ENCODE measurements around the gene PIGV.
"Not testable (repeated sequence)": the region's sequence is repeated elsewhere in the genome, so short reads cannot be mapped to it uniquely, and the experiment has no call there.

PIGV gene

DNA sequence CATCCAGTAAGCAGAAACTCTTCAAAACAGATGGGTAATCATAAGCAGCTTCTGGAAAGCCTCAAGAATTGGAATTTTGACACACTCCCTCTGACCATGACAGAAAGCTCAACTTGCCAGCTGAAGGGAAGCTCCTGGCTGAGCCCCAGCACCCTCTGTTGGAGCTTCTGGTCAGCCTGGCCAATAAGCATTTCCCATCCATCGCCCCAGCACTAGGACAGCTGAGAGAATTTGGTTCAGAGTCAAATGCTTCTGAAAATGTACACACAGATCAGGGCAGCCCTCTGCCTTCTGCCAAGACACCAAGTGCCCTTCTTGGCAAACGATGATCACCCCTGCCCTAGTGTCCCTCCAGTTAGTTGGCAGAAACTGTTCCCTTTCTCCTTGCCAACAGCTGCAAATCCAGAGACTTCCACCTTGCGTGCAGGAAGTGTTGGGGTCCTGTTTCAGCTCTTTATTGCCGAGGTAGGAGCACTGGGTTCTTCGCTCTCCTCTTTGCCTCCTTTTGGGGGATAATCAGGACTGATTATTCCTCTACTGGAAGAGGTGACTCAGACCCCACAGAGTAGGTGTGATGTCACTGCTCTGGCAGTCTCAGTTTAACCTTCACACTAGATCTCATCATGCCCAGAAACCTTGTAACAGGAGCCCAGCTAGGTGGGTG is 11.9 kb downstream of the PIGV start:
- DNase-seq: no peak

DNA sequence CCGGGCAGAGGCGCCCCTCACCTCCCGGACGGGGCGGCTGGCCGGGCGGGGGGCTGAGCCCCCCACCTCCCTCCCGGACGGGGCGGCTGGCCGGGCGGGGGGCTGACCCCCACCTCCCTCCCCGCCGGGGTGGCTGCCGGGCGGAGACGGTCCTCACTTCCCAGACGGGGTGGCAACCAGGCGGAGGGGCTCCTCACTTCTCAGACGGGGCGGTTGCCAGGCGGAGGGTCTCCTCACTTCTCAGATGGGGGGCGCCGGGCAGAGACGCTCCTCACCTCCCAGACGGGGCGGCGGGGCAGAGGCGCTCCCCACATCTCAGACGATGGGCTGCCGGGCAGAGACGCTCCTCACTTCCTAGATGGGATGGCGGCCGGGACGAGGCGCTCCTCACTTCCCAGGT is 16.2 kb downstream of the PIGV start:
- not testable (repeated sequence) for DNase-seq

- peak; percentile 27 for DNase-seq
These were observed 22.4 kb downstream of the PIGV start for GRCh38 chr1:26810105-26810504.

- DNase-seq: no peak
These were observed 23.3 kb downstream of the PIGV start for GRCh38 chr1:26811057-26811456.

DNA sequence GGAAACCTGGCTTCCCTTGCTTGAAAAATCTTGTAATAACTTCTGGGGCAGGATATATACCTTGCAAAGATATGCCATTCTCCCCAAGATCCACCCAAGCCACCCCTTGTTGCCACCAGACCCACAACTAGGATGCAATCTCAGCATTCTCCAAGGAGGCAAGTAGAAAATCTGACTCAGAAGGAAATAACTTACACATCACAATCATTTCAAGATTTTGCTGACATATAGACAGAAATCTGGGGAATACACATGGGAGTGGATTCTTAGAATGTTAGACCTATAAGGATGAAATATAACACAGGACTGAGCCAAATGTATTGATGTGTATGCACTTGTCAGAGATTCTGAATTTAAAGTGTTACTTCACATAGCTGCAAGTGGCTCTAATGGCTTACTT is 24.0 kb downstream of the PIGV start:
- no peak for DNase-seq

DNA sequence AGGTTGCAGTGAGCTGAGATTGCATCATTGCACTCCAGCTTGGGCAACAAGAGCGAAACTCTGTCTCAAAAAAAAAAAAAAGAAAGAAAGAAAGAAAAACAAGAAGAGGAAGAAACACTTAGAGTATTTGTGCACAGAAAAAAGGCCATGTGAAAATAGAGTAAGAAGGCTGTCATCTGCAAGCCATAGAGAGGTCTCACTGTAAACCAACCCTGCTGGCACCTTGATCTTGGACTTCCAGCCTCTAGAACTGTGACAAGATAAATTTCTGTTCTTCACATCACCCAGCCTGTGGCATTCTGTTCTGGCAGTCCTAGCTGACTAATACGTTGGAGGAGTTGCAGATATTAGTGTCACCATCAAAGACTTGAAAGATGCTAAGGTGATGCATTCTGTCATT is 26.6 kb downstream of the PIGV start:
- no peak for DNase-seq

DNA sequence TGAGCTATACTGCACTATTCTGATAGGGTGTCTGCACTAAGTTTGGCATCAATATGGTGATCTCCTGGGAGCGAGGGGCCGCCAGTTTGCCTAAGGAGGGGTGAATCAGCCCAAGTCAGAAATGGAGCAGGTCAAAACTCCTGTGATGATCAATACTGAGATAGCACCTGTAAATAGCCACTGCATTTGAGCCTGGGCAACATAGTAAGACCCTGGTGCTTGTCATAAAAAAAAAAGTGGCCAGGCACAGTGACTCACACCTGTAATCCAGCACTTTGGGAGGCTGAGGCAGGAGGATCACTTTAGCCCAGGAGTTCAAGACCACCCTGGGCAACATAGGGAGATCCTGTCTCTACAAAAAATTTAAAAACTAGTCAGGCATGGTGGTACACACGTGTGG is 27.1 kb downstream of the PIGV start:
- no peak for DNase-seq

DNA sequence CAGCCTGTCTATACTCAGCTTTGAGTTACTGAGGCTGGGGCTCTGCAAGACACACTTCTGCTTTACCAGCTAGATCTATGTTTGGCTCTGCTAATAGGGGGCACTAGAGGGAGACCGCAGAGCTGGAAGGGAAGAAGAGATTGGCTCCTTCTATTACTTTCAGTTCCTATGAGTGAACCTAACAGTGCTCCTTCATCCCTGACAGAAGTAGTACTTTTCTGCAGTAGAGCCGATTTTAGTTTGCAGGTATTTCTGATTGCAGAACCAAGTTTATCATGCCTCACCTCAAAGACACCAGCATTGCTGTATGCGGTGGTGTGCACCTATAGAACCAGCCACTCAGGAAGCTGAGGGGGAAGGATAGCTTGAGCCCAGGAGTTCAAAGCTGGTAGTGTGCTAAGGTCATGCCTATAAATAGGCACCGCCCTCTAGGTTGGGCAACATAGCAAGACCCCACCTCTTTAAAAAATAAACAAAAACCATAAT is 33.1 kb downstream of the PIGV start:
- DNase-seq: no peak

- DNase-seq: no peak
These were observed 35.1 kb downstream of the PIGV start for GRCh38 chr1:26822737-26823395.

DNA sequence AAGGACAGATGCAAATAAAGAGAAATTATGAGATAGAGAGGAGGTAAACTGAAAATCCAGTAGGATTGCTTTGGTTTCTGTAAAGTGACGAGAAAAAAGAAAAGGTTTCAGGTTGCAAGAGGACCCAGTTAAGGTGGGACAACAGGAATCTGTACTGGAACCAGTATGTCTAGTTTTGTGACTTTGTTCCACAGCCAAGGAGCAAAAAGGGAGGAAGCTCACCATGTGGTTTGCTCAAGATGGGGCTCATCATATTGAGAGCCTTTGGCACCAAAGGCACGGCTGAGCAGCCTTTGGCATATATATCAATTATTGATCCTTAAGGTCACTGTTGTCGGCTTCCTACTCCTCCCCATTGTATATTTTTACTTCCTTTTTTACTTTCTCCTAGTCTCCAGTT is 37.0 kb downstream of the PIGV start:
- no peak for DNase-seq

GRCh38 chr1:26826261-26827105 is 38.7 kb downstream of the PIGV start, which contains the start of gene ZDHHC18:
TSS of gene ZDHHC18 (plus strand) at chr1:26826688. CDS start at chr1:26826805, 117 bp downstream.
- DNase-seq: peak; percentile 54

DNA sequence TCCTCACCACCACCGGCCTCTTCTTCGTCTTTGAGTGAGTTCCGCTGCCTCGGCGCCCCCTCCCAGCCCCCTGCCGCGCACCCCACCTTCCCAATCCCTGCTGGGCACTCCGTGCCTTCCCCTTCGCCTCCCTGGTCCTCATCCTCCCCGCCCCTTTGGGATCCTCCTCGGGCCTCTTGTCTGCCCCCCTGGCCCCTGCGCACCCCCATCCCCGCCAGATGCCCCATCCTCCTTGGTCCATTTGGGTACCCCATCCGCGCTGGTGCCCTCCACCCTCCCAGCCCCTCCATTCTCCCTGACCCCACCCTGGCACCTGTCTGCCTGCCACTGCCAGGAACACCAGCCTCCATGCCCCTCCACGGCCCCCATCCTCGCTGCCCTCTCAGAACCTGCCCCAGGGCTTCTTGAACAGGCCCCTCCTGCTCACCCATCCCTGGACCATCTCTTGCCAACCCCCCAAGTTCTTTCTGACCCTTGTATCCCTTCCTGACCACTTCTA is 39.4 kb downstream of the PIGV start:
- no peak for DNase-seq

DNA sequence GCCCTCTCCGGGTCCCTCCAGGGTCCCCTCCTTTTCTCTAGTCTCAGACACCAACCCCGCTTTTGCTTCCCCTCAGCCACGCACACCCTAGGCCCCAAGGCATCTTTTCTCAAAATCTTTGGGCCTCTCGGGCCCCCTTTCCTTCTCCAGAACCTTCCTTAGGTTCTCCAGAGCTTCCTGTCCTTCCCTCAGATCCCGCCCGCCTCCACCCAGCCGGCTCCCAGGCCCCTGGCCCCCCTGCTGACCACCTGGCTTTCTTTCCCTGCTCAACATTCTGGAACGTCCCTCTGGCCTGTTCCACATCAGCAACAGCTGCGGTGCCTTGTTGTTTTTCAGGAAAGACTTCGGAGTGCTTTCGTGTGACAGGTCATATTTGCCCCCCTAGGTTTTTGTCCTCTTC is 39.9 kb downstream of the PIGV start:
- peak; percentile 16 for DNase-seq

- DNase-seq: no peak
These were observed 40.8 kb downstream of the PIGV start for GRCh38 chr1:26828411-26828991.

- no peak for DNase-seq
These were observed 41.6 kb downstream of the PIGV start for GRCh38 chr1:26829184-26829911.

GRCh38 chr1:26831059-26831458 is 43.3 kb downstream of the PIGV start:
- no peak for DNase-seq

GRCh38 chr1:26831546-26832248 is 43.9 kb downstream of the PIGV start:
- DNase-seq: no peak

DNA sequence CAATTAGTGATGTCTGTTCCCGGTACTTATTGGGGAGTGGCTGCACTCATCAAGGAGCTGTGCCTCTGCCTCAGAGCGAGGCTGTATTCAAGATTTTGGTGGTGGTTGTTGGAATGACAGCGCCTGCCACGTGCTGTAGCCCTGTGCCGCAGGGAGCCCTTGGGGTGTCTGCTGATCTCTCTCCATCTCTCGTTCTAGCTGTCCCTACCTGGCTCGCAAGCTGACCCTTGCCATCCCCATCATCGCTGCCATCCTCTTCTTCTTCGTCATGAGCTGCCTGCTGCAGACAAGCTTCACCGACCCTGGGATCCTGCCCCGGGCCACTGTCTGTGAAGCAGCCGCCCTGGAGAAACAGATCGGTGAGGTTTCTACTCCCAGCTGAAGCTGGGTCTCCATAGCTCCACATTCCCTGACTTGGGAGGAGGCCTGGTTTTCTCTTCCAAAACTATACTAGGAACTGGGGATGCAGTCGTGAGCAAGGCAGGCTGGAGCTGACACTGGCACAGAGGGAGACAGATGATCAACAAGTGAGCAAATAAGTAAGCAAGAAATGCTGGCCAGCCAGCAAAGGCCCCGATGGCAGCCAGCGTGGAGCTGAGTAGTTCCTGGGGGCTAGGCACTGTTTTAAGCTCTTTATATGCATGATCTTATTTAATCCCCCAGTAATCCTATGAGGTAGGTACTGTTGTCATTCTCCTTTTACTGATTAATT is 44.7 kb downstream of the PIGV start:
- DNase-seq: no peak

- DNase-seq: no peak
These were observed 46.0 kb downstream of the PIGV start for GRCh38 chr1:26833432-26834405.

DNA sequence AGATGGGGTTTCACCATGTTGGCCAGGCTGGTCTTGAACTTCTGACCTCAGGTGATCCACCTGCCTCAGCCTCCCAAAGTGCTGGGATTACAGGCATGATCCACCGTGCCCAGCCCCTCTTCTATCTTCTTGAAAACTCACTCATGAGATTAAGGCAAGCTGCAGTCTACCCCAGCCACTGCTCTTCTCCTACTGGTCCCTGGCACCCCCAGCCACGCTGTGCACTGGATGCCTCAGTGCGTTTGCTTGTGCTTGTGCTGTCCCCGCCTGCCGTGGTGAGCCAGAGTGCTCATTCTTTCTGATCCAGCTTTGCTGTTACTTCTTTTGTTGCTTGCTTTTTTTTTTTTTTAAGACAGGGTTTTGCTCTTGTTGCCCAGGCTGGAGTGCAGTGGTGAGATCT is 49.9 kb downstream of the PIGV start:
- DNase-seq: not testable (repeated sequence)

Data from DMS79 treated with DMSO at 0.1 percent for 48 hours (cell line).